ENCODE results near the gene NOL3.
"Not testable (repeated sequence)": the region's sequence is repeated elsewhere in the genome, so short reads cannot be mapped to it uniquely, and the experiment has no call there.

The NOL3 gene

GRCh38 chr16:67170168-67170948 lies at the start of gene NOL3:
NOL3 (plus strand) TSS chr16:67170538.
- DNase-seq (ENCODE audit: low read depth) = no peak

DNA sequence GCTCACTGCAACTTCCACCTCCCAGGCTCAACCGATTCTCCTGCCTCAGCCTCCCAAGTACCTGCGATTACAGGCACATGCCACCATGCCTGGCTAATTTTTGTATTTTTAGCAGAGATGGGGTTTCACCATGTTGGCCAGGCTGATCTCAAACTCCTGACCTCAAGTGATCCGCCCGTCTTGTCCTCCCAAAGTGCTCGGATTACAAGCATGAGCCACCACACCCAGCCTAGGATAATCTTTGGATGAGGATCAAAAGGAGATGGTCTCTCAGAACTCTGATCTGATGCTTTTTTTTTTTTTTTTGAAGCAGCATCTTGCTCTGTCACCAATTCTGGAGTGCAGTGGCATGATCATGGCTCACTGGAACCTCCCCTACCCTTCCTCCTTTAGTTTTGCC lies 47.5 kb upstream of the NOL3 start:
- DNase-seq (ENCODE audit: low read depth) = not testable (repeated sequence)

GRCh38 chr16:67128417-67128816 lies 41.9 kb upstream of the NOL3 start:
- DNase-seq (ENCODE audit: low read depth) = no peak

- DNase-seq (ENCODE audit: low read depth) = no peak
Observed at GRCh38 chr16:67128887-67129286, 41.5 kb upstream of the NOL3 start.

DNA sequence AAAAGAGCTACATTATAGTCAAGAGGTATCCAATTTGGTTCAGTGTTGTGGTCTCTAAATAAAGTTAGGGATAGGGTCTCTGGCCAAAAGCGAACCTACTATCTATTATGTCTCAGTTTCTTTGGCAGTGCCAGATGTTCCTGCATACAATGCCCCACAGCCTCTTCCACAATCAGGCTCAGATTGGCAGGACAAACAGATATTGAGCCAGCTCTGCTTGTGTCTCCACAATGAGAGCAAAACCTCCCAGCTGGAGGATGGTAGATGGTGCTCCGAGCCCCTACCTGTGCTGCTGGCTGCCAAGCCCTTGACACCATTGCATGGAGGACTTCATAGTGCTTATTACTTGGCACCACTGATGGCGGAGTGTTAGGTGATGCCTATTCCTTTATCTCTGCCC lies 40.9 kb upstream of the NOL3 start:
- no peak for DNase-seq (ENCODE audit: low read depth)

DNA sequence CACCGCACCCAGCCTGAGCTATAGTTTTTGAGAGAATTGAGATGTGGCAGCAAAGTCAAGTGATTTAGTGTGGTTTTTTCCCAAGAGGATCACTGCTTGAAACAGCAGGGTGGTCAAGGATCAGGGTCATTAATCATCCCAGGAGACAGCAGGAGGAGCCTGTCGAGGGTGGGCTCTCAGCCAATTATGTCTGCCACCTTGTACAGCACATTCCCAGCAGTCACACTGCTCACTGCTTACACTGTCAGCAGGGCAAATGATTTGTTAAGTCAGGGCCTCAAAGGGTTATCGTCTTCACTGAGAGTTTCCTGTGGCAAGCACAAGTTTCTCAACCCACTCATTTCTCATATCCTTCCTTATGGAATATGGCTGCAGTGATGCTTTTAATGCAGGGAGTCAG lies 32.7 kb upstream of the NOL3 start:
- DNase-seq (ENCODE audit: low read depth) = no peak

GRCh38 chr16:67141391-67141790 lies 28.9 kb upstream of the NOL3 start:
- DNase-seq (ENCODE audit: low read depth) = no peak

DNA sequence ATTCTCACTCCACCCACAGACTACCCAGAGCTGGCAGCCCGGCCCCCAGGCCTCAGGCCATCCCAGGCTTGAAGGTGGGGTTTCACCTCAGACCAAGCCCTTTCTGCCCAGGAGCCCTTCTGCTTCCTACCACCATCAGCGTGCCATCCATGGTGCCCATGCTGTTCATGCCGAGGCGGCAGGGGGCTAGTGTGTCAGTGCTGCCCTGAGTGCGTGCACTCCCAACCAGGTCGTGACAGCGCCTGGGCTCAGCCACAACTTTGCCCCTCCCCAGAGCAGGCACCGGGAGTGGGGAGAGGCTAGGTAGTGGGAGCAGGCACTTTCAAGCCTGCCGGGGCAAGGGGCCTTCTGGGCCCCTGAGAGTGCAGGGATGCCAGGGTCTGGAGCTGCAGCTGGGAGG lies 28.0 kb upstream of the NOL3 start:
- no peak for DNase-seq (ENCODE audit: low read depth)

DNA sequence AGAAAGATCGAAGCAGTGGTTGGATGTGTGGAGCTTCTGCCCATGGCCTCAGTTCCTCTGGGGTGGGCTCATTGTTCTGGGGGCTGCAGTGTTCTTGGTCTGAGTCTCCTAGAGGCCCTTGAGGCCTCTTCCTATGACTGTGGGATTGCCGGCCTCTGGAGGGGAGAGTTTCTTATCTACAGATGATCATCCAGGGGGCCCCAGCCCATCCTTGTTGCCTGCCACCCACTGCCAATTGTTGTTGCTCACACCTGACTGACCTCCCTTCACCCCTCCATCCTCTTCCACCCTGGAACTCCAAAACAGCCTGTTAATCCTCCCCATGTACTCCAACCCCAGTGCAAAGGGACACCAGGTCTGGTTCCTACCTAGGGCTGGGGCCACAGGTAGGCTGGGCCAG lies 25.4 kb upstream of the NOL3 start:
- no peak for DNase-seq (ENCODE audit: low read depth)

DNA sequence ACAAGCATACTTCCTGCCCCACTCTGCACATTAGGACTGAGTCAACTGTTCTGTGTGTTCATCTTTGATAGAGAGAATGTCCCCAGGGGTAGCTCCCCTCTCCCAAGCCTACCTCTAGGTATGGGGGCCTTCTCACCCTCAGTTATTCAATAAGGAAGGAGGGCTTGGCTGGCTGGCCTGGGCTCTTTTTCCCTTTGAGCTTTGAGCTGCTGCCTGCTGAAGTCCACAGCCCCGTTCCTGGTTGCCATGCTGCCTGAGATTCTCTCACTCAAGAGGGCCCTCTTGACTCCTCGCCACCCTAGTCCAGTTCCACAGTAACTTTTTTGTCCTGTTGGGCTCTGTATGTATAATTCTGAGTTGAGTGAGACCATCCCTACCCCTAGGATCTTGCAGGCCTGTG lies 24.6 kb upstream of the NOL3 start:
- DNase-seq (ENCODE audit: low read depth) = no peak

DNA sequence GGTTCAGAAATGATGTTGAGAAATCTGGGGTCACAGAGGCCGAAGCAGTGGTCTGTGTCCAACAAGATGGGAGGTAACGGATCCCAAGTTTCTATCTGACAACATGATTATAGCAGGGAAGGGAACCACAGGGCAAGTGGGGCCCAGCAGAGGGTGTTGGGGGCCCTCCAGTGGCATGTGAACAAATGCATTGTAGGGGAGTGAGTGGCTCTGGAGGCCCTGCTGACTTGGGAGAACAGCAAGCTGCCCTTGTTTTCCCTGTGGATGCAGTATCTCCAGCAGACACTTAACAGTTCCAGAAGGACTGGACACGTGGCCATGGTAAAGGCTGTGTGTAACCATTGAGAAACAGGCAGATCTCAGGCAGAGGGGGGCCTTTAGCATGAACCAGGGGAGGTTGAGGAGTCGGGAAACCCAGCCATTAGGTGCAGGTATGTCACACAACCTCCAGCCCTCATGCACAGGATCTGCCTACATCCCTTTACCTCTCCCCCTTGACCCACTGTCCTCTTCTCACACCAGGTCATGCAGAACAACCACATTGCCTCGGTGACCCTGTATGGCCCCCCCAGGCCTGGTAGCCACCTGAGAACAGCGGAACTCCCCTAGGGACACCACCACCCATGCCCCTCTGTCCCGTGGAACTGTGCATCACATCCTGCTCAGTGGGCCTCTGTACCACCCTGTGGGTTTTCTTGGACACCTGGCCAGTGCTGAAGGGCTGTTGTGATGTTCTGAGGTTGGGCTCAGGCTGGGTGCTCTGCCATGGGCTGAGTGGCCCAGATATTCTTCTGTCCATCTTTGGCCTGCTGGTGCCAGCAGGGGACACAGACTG lies 23.6 kb upstream of the NOL3 start:
- no peak for DNase-seq (ENCODE audit: low read depth)

DNA sequence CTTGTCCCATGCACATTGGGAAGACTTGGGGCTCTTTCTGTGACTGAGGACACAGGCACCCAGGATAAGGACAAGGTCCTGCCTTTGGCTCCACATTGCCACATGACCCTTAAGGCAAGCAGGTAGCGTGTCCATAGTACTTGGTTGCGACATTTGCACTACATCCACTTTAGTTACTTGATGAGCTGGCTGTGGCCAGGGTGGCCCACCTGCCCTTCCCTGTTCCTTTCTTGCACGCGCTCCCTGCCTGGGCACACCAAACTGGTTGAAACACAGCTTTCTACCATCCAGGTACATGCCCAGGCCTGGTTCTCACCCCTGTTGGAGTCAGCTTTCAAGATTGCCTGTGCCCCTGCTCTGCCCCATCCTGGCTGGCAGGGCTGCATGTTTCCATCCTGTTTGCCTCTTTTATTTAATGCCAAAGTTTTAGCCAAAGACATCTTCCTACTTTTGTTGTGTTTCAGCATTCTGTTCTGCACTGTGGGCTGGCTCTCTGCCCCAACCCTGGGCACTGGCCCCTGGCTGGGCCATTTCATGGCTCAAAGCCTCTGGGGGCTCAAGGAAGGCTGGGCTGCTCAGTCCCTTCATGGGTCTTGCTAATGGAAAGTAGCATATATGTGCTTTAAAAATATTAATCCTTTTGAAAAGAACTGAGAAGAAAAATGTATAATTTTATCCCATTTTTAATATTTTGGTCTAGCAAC lies 22.7 kb upstream of the NOL3 start:
- no peak for DNase-seq (ENCODE audit: low read depth)

DNA sequence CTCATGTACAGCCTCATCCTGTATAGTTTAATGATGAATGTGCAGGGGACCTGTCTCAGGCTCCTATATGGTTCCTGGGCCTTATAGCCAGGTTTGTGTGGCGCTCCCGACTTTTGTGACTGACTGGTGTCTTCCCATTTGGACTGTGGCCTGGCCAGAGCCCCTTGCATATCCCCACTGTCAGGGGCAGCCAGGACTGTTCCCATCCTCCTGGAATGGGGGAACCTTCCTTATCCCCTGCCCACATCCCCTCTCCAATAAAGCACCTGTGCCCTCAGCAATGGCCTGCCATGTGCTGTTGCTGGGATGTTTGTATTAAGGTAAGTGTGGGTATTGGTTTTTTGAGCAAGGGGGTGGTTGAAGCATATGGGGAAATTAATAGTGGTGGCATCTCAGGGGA lies 22.1 kb upstream of the NOL3 start:
- no peak for DNase-seq (ENCODE audit: low read depth)

GRCh38 chr16:67148656-67149275 lies 21.6 kb upstream of the NOL3 start:
- DNase-seq (ENCODE audit: low read depth) = no peak

DNA sequence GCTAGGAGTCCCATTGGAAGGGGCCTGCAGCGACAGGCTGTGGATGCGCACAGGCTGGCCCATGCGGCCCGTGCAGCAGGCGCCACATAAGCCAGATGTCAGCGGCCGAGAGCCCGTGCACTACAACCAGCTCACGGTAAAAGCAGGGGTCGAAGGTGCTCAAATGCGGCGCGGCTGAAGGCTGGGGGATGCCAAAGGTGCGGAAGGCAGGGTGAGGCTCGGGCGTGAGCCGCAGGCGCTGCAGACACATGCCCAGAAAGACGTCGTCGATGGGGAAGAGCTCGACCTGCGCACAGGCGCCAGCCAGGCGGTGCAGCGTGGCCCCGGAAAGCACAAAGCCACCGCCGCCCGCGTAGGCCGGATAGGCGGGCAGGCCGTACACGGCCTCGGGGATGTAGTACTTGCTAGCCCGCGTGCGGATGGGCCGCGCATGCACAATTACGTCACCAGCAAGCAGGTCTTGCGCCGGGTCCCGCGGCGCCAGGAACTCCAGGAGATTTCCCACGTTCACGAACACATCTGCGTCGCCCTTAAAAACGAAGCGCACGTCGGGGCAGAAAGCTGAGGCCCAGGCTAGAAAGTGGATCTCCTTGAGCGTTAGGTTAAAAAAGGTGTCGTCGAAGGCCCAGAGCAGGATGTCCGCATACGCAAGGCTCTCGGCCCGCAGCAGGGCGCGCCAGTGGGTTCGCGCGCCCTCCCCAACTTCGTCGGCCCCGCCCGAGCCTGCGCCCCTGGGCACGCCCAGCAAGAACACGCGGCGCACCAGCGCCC lies 20.9 kb upstream of the NOL3 start:
- no peak for DNase-seq (ENCODE audit: low read depth)

GRCh38 chr16:67150047-67150832 lies 20.1 kb upstream of the NOL3 start:
- no peak for DNase-seq (ENCODE audit: low read depth)

GRCh38 chr16:67150833-67151396 lies 19.4 kb upstream of the NOL3 start, which contains the start of gene B3GNT9:
B3GNT9 (minus strand) TSS chr16:67150998; CDS start chr16:67150485, 513 bp downstream.
- DNase-seq (ENCODE audit: low read depth) = no peak

DNA sequence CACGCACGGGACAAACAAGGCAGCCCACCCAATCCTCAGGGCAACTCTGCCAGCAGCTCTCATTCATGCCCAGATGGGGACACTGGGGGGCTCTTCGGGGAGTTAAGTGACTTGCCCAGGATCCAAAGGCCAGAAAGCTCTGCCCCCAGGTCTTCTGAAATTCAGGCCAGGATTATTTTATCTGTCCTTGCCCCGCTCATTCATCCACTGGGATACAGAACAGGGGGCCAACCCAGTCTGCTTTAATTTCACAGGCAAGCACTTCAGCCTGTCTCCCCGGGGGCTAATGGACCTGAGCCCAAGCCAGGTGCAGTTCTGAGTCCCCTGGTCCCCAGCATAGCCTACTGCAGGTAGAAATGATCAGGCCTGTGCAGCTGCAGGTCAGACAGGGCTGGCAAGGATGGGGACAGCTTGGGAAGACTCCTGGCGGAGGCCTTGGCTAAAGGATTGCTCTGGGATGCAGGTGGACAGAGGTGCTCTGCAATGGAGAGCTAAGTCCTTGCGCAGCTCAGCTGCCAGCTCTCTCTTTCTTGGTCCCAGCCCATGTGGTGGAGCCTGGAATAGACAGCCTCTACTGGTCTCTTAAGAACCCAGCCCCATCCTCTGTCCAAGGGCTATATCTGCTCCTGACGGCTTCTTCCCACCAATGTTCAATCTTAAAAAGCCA lies 18.8 kb upstream of the NOL3 start:
- no peak for DNase-seq (ENCODE audit: low read depth)

DNA sequence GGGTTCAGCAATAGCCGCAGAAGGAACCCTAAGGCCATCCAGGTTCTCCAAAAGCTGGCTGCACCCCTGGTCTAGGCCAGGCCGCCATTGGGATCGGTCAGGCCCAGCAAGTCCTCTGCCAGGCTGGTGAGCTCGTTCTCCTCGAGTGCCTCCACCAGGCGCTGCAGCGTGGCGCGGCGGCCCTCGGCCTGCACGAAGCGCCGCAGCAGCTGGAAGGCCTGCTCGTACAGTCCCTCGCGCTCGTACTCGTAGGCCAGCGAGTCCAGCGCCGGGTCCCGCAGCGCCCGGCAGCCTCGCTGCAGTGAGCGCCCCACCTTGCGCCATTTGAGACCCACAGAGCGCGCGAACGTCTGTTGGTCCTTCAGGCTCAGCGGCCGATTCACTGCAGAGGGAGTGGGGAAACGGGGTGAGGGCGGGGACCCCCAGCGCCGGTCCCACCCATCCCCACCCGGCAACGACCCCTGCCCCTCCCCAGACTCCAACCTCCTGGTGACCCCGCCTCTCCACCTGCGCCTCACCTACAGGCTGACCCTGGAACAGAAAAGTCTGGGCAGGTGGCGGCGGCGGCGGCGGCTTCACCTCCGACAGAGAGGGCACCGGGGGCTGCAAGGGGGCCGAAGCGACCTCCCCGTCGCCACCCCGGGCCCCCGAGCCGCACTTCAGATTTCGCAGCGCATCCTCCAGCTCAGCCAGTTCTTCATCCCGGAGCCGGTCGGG lies 15.6 kb upstream of the NOL3 start:
- DNase-seq (ENCODE audit: low read depth) = no peak

Data from stimulated activated CD8-positive, alpha-beta memory T cell treated with anti-CD3 and anti-CD28 coated beads, Interleukin-15, amount 100 ng/mL, for 1 hour (primary cell).